PC-3 (cell line): Measurements from ENCODE around the gene ATAD3B. TPM values are rescaled to one million over a fixed set of nuclear protein-coding genes. Genes with fewer than 3 reads are reported as not detected.
"Not testable (repeated sequence)": the region's sequence is repeated elsewhere in the genome, so short reads cannot be mapped to it uniquely, and the experiment has no call there.

Experiments
- ATAC-seq: fragments of 200-7000 bp; cut with Tn5 transposase; 2 replicates; pipeline ENCODE4 v1.9.1; 2020; ENCODE audit warnings: mild to moderate bottlenecking, moderate library complexity
- BruUV-seq: library from RNA; stranded (reverse); fragments of 400-500 nt; replicated peaks from 2 replicates; lab custom pipeline; 2021; lab: Mats Ljungman, UMichigan
- CTCF ChIA-PET: fragments of 300-600 bp; sonication (Branson Sonifier 250); formaldehyde crosslinking; loops from one replicate; lab custom pipeline; 2022; ENCODE audit warnings: antibody characterized with exemption; lab: Charles Lee
- POLR2A ChIA-PET: fragments of 300-600 bp; sonication (Branson Sonifier 250); formaldehyde crosslinking; loops from one replicate; lab custom pipeline; 2022; ENCODE audit warnings: antibody characterized with exemption; ENCODE audit not compliant: unreplicated experiment; lab: Charles Lee
- DNase-seq: peaks from one replicate; pipeline ENCODE4 v3.0.0-alpha.2; 2015
- H2AFZ ChIP-seq: fragments of 300-600 bp; sonication (generic); 2 replicates; pipeline ENCODE4 v1.6.0; 2016; ENCODE audit warnings: antibody characterized with exemption, low read length
- H3F3A ChIP-seq: fragments of 300-600 bp; sonication (generic); one replicate; pipeline ENCODE4 v1.6.0; 2017; ENCODE audit warnings: antibody characterized with exemption, low read length, control low read depth, mild to moderate bottlenecking; ENCODE audit not compliant: unreplicated experiment
- H3K27ac ChIP-seq: fragments of 300-600 bp; sonication (generic); 2 replicates; pipeline ENCODE4 v1.5.1; 2016; ENCODE audit warnings: mild to moderate bottlenecking, low read length
- H3K27me3 ChIP-seq: fragments of 300-600 bp; sonication (generic); 2 replicates; pipeline ENCODE4 v1.6.1; 2016; ENCODE audit warnings: low read length, mixed read lengths
- H3K36me3 ChIP-seq: fragments of 300-600 bp; sonication (generic); 2 replicates; pipeline ENCODE4 v1.6.1; 2016; ENCODE audit warnings: low read depth, mixed run types, low read length, mixed read lengths
- H3K4me1 ChIP-seq: fragments of 300-600 bp; sonication (generic); 2 replicates; pipeline ENCODE4 v1.5.1; 2016; ENCODE audit warnings: low read length; ENCODE audit not compliant: insufficient read depth
- H3K4me2 ChIP-seq: fragments of 300-600 bp; sonication (generic); 2 replicates; pipeline ENCODE4 v1.6.0; 2016; ENCODE audit warnings: low read length
- H3K4me3 ChIP-seq: fragments of 300-600 bp; sonication (generic); 2 replicates; pipeline ENCODE4 v1.5.1; 2016; ENCODE audit warnings: mild to moderate bottlenecking, low read length, mixed read lengths
- H3K79me2 ChIP-seq: fragments of 300-600 bp; sonication (generic); 2 replicates; pipeline ENCODE4 v1.6.1; 2017; ENCODE audit warnings: low read length, mixed read lengths
- H3K9ac ChIP-seq: fragments of 300-600 bp; sonication (generic); 2 replicates; pipeline ENCODE4 v1.6.0; 2016; ENCODE audit warnings: mild to moderate bottlenecking, low read length
- H3K9me2 ChIP-seq: fragments of 300-600 bp; sonication (generic); replicated peaks from 2 replicates; pipeline ENCODE4 v1.6.1; 2016; ENCODE audit warnings: mixed run types, low read length, mixed read lengths
- H3K9me3 ChIP-seq: fragments of 300-600 bp; sonication (generic); 2 replicates; pipeline ENCODE4 v1.6.1; 2016; ENCODE audit warnings: low read length, mixed read lengths
- H4K20me1 ChIP-seq: fragments of 300-600 bp; sonication (generic); 2 replicates; pipeline ENCODE4 v1.6.1; 2016; ENCODE audit warnings: low read length, mixed read lengths
- CTCF ChIP-seq: fragments of 300-600 bp; sonication (generic); conservative IDR thresholded peaks from 2 replicates; pipeline ENCODE4 v1.5.1; 2017; ENCODE audit warnings: antibody characterized with exemption, low read depth, mild to moderate bottlenecking, low read length
- EZH2 ChIP-seq: fragments of 300-600 bp; sonication (generic); IDR thresholded peaks from one replicate; pipeline ENCODE4 v1.6.1; 2017; ENCODE audit warnings: antibody characterized with exemption, mild to moderate bottlenecking, low read length; ENCODE audit not compliant: unreplicated experiment
- EZH2phosphoT487 ChIP-seq: fragments of 300-600 bp; sonication (generic); IDR thresholded peaks from 2 replicates; pipeline ENCODE4 v1.6.1; 2018; ENCODE audit warnings: mild to moderate bottlenecking, antibody characterized with exemption, low read length, borderline replicate concordance
- intact Hi-C: fragments of 100-400 bp; cut with micrococcal nuclease; formaldehyde crosslinking; loops from 2 replicates; pipeline ENCODE4 v1.9.0; 2023
- total RNA-seq: library from RNA; depleted of rRNA; stranded (reverse); fragments of >200 nt; gene quantifications from 2 replicates; pipeline ENCODE4 v1.2.3, GENCODE V29; 2014

Gene ATAD3B
- total RNA-seq, 1 experiment from 2014 or later: 140 TPM

GRCh38 chr1:1451696-1452364 is 19.7 kb upstream of the ATAD3B start:
- ATAC-seq: no peak
- TF ChIP-seq EZH2: no peak
- TF ChIP-seq EZH2phosphoT487: no peak
- TF ChIP-seq CTCF: no peak

GRCh38 chr1:1452365-1452739 is 19.2 kb upstream of the ATAD3B start:
- H4K20me1 ChIP-seq, BruUV-seq, CTCF ChIA-PET, H3K36me3 ChIP-seq, H3K79me2 ChIP-seq, H3K27me3 ChIP-seq, H3F3A ChIP-seq, DNase-seq, H3K9me3 ChIP-seq, H3K9me2 ChIP-seq, H3K4me3 ChIP-seq, H3K27ac ChIP-seq, H3K4me1 ChIP-seq, H3K4me2 ChIP-seq, ATAC-seq, H2AFZ ChIP-seq, H3K9ac ChIP-seq, POLR2A ChIA-PET, intact Hi-C loops: not testable (repeated sequence)

More at GRCh38 chr1:1451696-1452364, 19.7 kb upstream of the ATAD3B start:
- Histone ChIP-seq H4K20me1 (no peaks in the 10 kb centered on the region), H3K79me2 (no peaks in the 10 kb centered on the region), H3K9me2 (no peaks in the 10 kb centered on the region), H3K4me1 (no peaks in the 10 kb centered on the region), H3K4me2 (no peak overlapping the region), H3K36me3 (no peaks in the 10 kb centered on the region), H3K9ac (no peak overlapping the region), H3F3A (no peaks in the 10 kb centered on the region), H3K4me3 (no peak overlapping the region), H3K27me3 (no peaks in the 10 kb centered on the region), H3K27ac (no peak overlapping the region), H2AFZ (no peak overlapping the region), H3K9me3 (no peaks in the 10 kb centered on the region)
- POLR2A ChIA-PET: no interaction called here
- DNase-seq: no peak
- intact Hi-C loops: no loop called here
- CTCF ChIA-PET: no interaction called here
- no TSS peak for BruUV-seq

GRCh38 chr1:1452882-1453281 is 18.7 kb upstream of the ATAD3B start:
- Histone ChIP-seq H3K9me3 (no peaks in the 10 kb centered on the region), H3K79me2 (no peaks in the 10 kb centered on the region), H3K27ac (no peak overlapping the region), H3K4me3 (no peak overlapping the region), H3K9me2 (no peaks in the 10 kb centered on the region), H4K20me1 (no peaks in the 10 kb centered on the region), H3F3A (no peaks in the 10 kb centered on the region), H3K4me1 (no peaks in the 10 kb centered on the region), H3K9ac (no peak overlapping the region), H3K36me3 (no peaks in the 10 kb centered on the region), H3K4me2 (no peak overlapping the region), H2AFZ (no peak overlapping the region), H3K27me3 (no peaks in the 10 kb centered on the region)
- BruUV-seq: no TSS peak
- intact Hi-C loops: no loop called here
- TF ChIP-seq EZH2phosphoT487 (no peak), EZH2 (no peak), CTCF (no peak)
- POLR2A ChIA-PET: no interaction called here
- CTCF ChIA-PET: interaction anchor here (0.6 kb wide), 1 partner anchor 27 kb away, joined by 3 read pairs; no protein-coding TSS in a partner anchor
- ATAC-seq (no peak), DNase-seq (no peak)

GRCh38 chr1:1454286-1455056 is 17.1 kb upstream of the ATAD3B start:
- H3K4me3 ChIP-seq, BruUV-seq, H3K79me2 ChIP-seq, DNase-seq, H3K9me3 ChIP-seq, ATAC-seq, H3K4me2 ChIP-seq, H3K27ac ChIP-seq, H3K9ac ChIP-seq, H3K4me1 ChIP-seq, H3K9me2 ChIP-seq, H3F3A ChIP-seq, H2AFZ ChIP-seq, POLR2A ChIA-PET, H3K36me3 ChIP-seq, intact Hi-C loops, H3K27me3 ChIP-seq, CTCF ChIA-PET, H4K20me1 ChIP-seq: not testable (repeated sequence)
